Osteocyte (in vitro differentiated cells): ENCODE data around the gene GJB5. TPM values are rescaled to one million over a fixed set of nuclear protein-coding genes. Genes with fewer than 3 reads are reported as not detected.

Experiments
- DNase-seq: peaks from one replicate; pipeline ENCODE4 v3.0.0; 2021; ENCODE audit warnings: mixed read lengths; ENCODE audit not compliant: unreplicated experiment; ENCODE audit errors: extremely low spot score
- H3K27ac Mint-ChIP-seq: one replicate; pipeline ENCODE4 v1.8.0; 2021; ENCODE audit warnings: mild to moderate bottlenecking, mixed read lengths; ENCODE audit not compliant: unreplicated experiment
- H3K27me3 Mint-ChIP-seq: one replicate; pipeline ENCODE4 v1.8.0; 2021; ENCODE audit warnings: mixed read lengths; ENCODE audit not compliant: unreplicated experiment
- H3K36me3 Mint-ChIP-seq: one replicate; pipeline ENCODE4 v1.8.0; 2021; ENCODE audit warnings: mixed read lengths; ENCODE audit not compliant: unreplicated experiment
- H3K4me1 Mint-ChIP-seq: one replicate; pipeline ENCODE4 v1.8.0; 2021; ENCODE audit warnings: mixed read lengths; ENCODE audit not compliant: unreplicated experiment
- H3K4me3 Mint-ChIP-seq: one replicate; pipeline ENCODE4 v1.8.0; 2021; ENCODE audit warnings: mild to moderate bottlenecking, moderate library complexity, mixed read lengths; ENCODE audit not compliant: unreplicated experiment
- H3K9me3 Mint-ChIP-seq: one replicate; pipeline ENCODE4 v1.8.0; 2021; ENCODE audit warnings: mixed read lengths; ENCODE audit not compliant: unreplicated experiment
- total RNA-seq: library from RNA; stranded (reverse); gene quantifications from 2 replicates; pipeline ENCODE4 v1.2.1, GENCODE V29; 2021
- TF ChIP-seq, protein P1 (sequence below): fragments of 200-600 bp; sonication (generic); IDR thresholded peaks from 2 replicates; pipeline ENCODE4 v1.5.0; 2021; ENCODE audit warnings: antibody characterized with exemption, mild to moderate bottlenecking, moderate library complexity

GJB5 gene
- total RNA-seq, 1 donor from 2014 or later: not detected

DNA sequence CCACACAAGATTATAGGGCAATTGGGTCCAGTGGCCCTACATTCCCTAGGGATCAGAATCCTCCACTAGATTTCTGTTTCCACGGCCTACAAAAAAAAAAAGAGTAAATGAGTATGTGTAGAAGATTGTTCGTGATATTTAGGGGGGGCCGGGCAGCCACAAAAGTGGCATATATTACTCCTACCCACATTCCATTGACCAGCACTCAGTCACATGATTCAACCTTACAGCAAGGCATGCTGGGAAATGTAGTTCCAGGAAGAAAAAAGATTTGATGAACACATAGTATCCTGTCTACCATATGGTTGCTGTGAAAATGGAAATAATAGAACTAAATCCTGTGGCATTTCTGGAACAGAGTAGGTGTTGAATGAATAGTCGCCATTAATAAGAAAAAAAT, 43.4 kb upstream of the GJB5 start:
- Mint-ChIP-seq H3K36me3 (no peaks in the 10 kb centered on the region), H3K9me3 (peaks cover 22% of the 10 kb centered on the region), H3K27me3 (no peaks in the 10 kb centered on the region), H3K27ac (no peak overlapping the region), H3K4me3 (no peak overlapping the region), H3K4me1 (no peaks in the 10 kb centered on the region)
- TF ChIP-seq, protein P1, sequence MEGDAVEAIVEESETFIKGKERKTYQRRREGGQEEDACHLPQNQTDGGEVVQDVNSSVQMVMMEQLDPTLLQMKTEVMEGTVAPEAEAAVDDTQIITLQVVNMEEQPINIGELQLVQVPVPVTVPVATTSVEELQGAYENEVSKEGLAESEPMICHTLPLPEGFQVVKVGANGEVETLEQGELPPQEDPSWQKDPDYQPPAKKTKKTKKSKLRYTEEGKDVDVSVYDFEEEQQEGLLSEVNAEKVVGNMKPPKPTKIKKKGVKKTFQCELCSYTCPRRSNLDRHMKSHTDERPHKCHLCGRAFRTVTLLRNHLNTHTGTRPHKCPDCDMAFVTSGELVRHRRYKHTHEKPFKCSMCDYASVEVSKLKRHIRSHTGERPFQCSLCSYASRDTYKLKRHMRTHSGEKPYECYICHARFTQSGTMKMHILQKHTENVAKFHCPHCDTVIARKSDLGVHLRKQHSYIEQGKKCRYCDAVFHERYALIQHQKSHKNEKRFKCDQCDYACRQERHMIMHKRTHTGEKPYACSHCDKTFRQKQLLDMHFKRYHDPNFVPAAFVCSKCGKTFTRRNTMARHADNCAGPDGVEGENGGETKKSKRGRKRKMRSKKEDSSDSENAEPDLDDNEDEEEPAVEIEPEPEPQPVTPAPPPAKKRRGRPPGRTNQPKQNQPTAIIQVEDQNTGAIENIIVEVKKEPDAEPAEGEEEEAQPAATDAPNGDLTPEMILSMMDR: no peak
- DNase-seq: no peak

- H3K36me3 Mint-ChIP-seq: no peaks in the 10 kb centered on the region
- peaks cover 22% of the 10 kb centered on the region for H3K9me3 Mint-ChIP-seq
- no peak for DNase-seq
- no peaks in the 10 kb centered on the region for H3K4me1 Mint-ChIP-seq
- no peak overlapping the region for H3K4me3 Mint-ChIP-seq
- H3K27ac Mint-ChIP-seq: no peak overlapping the region
- TF ChIP-seq, protein P1: no peak
- no peaks in the 10 kb centered on the region for H3K27me3 Mint-ChIP-seq
These were observed 42.7 kb upstream of the GJB5 start for GRCh38 chr1:34712007-34712688.

DNA sequence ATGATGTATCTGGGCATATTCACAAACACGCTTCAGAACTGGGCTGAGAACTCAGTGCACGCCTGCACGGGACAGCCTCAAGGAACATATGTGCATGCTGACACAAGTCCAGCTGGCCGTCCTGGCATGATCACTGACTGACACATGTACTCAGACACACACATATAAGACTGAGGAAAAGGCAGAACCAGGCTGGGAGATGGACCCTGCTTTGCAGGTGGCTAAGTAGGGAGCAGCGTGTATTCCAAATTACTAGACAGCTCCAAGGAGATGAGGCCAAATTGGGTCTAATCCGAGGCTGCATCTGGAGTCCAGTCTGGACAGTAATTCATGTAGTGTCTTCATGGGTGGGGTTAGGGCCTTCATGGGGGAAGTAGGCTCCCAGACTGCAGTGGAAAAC, 41.4 kb upstream of the GJB5 start:
- H3K27me3 Mint-ChIP-seq: no peaks in the 10 kb centered on the region
- H3K9me3 Mint-ChIP-seq: peaks cover 18% of the 10 kb centered on the region
- H3K4me3 Mint-ChIP-seq: no peak overlapping the region
- DNase-seq: no peak
- H3K36me3 Mint-ChIP-seq: no peaks in the 10 kb centered on the region
- H3K27ac Mint-ChIP-seq: no peak overlapping the region
- TF ChIP-seq, protein P1: no peak
- no peaks in the 10 kb centered on the region for H3K4me1 Mint-ChIP-seq

- H3K36me3 Mint-ChIP-seq: no peaks in the 10 kb centered on the region
- peaks cover 15% of the 10 kb centered on the region for H3K9me3 Mint-ChIP-seq
- no peak overlapping the region for H3K4me3 Mint-ChIP-seq
- TF ChIP-seq, protein P1: no peak
- DNase-seq: no peak
- no peaks in the 10 kb centered on the region for H3K4me1 Mint-ChIP-seq
- H3K27me3 Mint-ChIP-seq: no peaks in the 10 kb centered on the region
- no peak overlapping the region for H3K27ac Mint-ChIP-seq
These were observed 40.5 kb upstream of the GJB5 start for GRCh38 chr1:34714386-34714785.

GRCh38 chr1:34715139-34715538, 39.7 kb upstream of the GJB5 start:
- Mint-ChIP-seq H3K36me3 (no peaks in the 10 kb centered on the region), H3K4me1 (no peaks in the 10 kb centered on the region), H3K27me3 (no peaks in the 10 kb centered on the region), H3K9me3 (peaks cover 8% of the 10 kb centered on the region), H3K4me3 (no peak overlapping the region), H3K27ac (no peak overlapping the region)
- TF ChIP-seq, protein P1: no peak
- DNase-seq: no peak
